Left ventricle myocardium superior (tissue), 1 donor: ENCODE data around the gene PHC3. TPM values are rescaled to one million over a fixed set of nuclear protein-coding genes. Genes with fewer than 3 reads are reported as not detected.

ENCODE experiments used
- ATAC-seq: fragments of 200-7000 bp; cut with Tn5 transposase; one replicate; pipeline ENCODE4 v1.9.1; 2020; ENCODE audit warnings: mild to moderate bottlenecking, moderate library complexity
- DNase-seq: peaks from one replicate; pipeline ENCODE4 v3.0.0-alpha.2; 2020
- intact Hi-C: fragments of 100-400 bp; cut with micrococcal nuclease; formaldehyde crosslinking; loops from one replicate; pipeline ENCODE4 v1.11.0; 2022
- total RNA-seq: library from RNA; stranded (reverse); fragmentation: NEBNext Ultra II Directional; extraction: Animal tissue kit (Norgen Biotek cat#: 25700); gene quantifications from one replicate; pipeline ENCODE4 v1.2.1, GENCODE V29; 2021
- donor health status: DM: no; HTN: yes; CAD: no; lungs with severe emphysema.

PHC3 gene
- total RNA-seq, 1 donor from 2014 or later = 48.8 TPM

- intact Hi-C loops = no loop called here
- no peak for ATAC-seq
- DNase-seq = no peak
Measured at GRCh38 chr3:170055209-170055608, 126.3 kb downstream of the PHC3 start.

GRCh38 chr3:170054204-170054603 lies 127.3 kb downstream of the PHC3 start:
- no peak for ATAC-seq
- intact Hi-C loops = no loop called here
- DNase-seq = no peak

- DNase-seq (no peak), ATAC-seq (no peak)
- intact Hi-C loops = no loop called here
Measured at GRCh38 chr3:170052398-170052797, 129.1 kb downstream of the PHC3 start.

- intact Hi-C loops = no loop called here
- DNase-seq (no peak), ATAC-seq (no peak)
Measured at GRCh38 chr3:170050753-170051152, 130.8 kb downstream of the PHC3 start.

GRCh38 chr3:170049146-170050000 lies 132.2 kb downstream of the PHC3 start:
- intact Hi-C loops = no loop called here
- ATAC-seq (peak; percentile 49), DNase-seq (no peak)

GRCh38 chr3:170047133-170047404 lies 134.5 kb downstream of the PHC3 start:
- no peak for ATAC-seq
- intact Hi-C loops = no loop called here
- no peak for DNase-seq

GRCh38 chr3:170046269-170047132 lies 135.0 kb downstream of the PHC3 start:
- no peak for DNase-seq
- no peak for ATAC-seq
- intact Hi-C loops = no loop called here

- DNase-seq = no peak
- intact Hi-C loops = no loop called here
- peak; percentile 18 for ATAC-seq
Measured at GRCh38 chr3:170044795-170045244, 136.7 kb downstream of the PHC3 start.

- DNase-seq (no peak), ATAC-seq (no peak)
- intact Hi-C loops = no loop called here
Measured at GRCh38 chr3:170044271-170044670, 137.3 kb downstream of the PHC3 start.

GRCh38 chr3:170043506-170043905 lies 138.0 kb downstream of the PHC3 start:
- ATAC-seq (no peak), DNase-seq (no peak)
- intact Hi-C loops = no loop called here

- intact Hi-C loops = no loop called here
- ATAC-seq (no peak), DNase-seq (no peak)
Measured at GRCh38 chr3:170040418-170040817, 141.1 kb downstream of the PHC3 start.

- ATAC-seq (no peak), DNase-seq (no peak)
- intact Hi-C loops = no loop called here
Measured at GRCh38 chr3:170038434-170039110, 143.0 kb downstream of the PHC3 start.

Other genes with a start within 250 kb of the PHC3 start
- 79.0 TPM for gene SEC62, start 214.9 kb downstream of the PHC3 start, total RNA-seq
- 1.0 TPM for gene GPR160, start 143.7 kb downstream of the PHC3 start, total RNA-seq
- 15.8 TPM for gene PRKCI, start 40.7 kb upstream of the PHC3 start, total RNA-seq
- gene SKIL, start 176.0 kb upstream of the PHC3 start, total RNA-seq = 17.2 TPM
- 4.2 TPM for gene CLDN11, start 237.1 kb upstream of the PHC3 start, total RNA-seq